HFF-Myc (cell line): Measurements from ENCODE around the gene BCO1.
"Not testable (repeated sequence)": the region's sequence is repeated elsewhere in the genome, so short reads cannot be mapped to it uniquely, and the experiment has no call there.

Experiments
- DNase-seq: peaks from one replicate; pipeline ENCODE4 v3.0.0-alpha.2; 2011; ENCODE audit warnings: low read depth; ENCODE audit errors: extremely low read depth
- H3K4me3 ChIP-seq: replicated peaks from 2 replicates; pipeline ENCODE4 v1.5.1; 2011; ENCODE audit warnings: low read depth, mild to moderate bottlenecking, control low read depth, low read length
- TF ChIP-seq, protein P1 (sequence below): IDR thresholded peaks from 2 replicates; pipeline ENCODE4 v1.5.1; 2012; ENCODE audit warnings: mild to moderate bottlenecking, low read depth, low read length, control low read depth; ENCODE audit errors: missing control alignments

The BCO1 gene

GRCh38 chr16:81216706-81217105 is 21.8 kb upstream of the BCO1 start:
- TF ChIP-seq, protein P1, sequence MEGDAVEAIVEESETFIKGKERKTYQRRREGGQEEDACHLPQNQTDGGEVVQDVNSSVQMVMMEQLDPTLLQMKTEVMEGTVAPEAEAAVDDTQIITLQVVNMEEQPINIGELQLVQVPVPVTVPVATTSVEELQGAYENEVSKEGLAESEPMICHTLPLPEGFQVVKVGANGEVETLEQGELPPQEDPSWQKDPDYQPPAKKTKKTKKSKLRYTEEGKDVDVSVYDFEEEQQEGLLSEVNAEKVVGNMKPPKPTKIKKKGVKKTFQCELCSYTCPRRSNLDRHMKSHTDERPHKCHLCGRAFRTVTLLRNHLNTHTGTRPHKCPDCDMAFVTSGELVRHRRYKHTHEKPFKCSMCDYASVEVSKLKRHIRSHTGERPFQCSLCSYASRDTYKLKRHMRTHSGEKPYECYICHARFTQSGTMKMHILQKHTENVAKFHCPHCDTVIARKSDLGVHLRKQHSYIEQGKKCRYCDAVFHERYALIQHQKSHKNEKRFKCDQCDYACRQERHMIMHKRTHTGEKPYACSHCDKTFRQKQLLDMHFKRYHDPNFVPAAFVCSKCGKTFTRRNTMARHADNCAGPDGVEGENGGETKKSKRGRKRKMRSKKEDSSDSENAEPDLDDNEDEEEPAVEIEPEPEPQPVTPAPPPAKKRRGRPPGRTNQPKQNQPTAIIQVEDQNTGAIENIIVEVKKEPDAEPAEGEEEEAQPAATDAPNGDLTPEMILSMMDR: no peak
- H3K4me3 ChIP-seq: no peak overlapping the region
- no peak for DNase-seq

DNA sequence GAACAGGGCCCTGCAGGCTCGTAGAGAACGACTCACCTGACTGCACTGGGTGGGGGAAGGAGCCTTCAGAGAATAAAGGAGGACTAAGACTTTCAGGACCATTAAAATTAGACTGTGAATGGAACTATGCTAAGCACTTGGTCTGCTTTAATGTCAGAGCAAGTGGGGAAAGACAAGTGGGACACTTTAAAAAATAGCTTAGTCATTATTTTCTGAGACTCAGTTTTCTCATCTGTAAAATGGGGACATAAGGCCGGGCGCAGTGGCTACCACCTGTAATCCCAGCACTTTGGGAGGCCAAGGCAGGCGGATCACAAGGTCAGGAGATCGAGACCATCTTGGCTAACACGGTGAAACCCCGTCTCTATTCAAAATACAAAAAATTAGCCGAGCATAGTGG is 19.3 kb upstream of the BCO1 start:
- H3K4me3 ChIP-seq: no peak overlapping the region
- DNase-seq: no peak
- TF ChIP-seq, protein P1: no peak

DNA sequence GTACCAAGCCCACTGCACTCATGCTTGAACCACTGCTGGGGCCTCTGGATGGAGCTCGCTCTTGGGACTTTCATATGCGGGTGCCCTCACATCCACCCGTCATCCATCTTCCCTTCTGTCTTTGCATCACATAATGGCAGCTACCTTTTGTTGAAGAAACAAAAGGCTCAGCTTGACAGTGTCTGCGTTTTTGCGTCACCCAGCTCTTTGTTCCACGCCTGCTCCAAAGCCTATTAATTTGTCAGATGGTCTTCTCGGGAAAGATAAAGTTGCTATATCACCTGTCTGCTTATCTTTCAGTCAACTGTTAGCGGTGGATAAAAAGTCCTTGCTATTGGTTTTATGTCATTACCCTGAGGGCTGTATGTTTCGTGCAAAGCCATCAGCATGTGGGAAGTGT is 18.1 kb upstream of the BCO1 start:
- DNase-seq: no peak

DNA sequence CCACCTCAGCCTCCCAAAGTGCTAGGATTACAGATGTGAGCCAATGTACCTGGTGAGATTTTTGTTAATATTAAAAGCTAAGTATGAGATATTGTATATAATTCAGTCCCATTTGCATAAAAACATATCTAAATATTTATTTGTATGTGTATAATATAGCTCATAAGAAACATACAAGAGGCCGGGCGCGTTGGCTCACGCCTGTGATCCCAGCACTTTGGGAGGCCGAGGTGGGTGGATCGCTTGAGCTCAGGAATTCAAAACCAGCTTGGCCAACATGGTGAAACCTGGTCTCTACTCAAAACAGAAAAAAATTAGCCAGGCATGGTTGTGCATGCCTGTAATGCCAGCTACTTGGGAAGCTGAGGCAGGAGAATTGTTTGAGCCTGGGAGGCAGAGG is 16.8 kb upstream of the BCO1 start:
- TF ChIP-seq, protein P1: no peak
- DNase-seq: no peak

More for the DNA sequence above, 18.1 kb upstream of the BCO1 start:
- no peak overlapping the region for H3K4me3 ChIP-seq
- TF ChIP-seq, protein P1: no peak

GRCh38 chr16:81224824-81225223 is 13.7 kb upstream of the BCO1 start:
- no peak overlapping the region for H3K4me3 ChIP-seq
- TF ChIP-seq, protein P1: no peak
- DNase-seq: no peak

More for the DNA sequence above, 16.8 kb upstream of the BCO1 start:
- H3K4me3 ChIP-seq: no peak overlapping the region

DNA sequence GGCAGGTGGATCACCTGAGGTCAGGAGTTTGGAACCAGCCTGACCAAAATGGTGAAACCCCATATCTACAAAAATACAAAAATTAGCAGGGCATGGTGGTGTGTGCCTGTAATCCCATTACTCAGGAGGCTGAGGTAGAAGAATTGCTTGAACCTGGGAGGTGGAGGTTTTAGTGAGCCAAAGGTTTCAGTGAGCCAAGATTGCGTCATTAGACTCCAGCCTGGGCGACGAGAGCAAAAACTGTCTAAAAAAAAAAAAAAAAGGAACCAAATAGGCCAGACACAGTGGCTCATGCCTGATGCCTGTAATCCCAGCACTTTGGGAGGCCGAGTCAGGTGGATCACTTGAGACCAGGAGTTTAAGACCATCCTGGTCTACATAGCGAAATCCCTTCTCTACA is 12.8 kb upstream of the BCO1 start:
- not testable (repeated sequence) for H3K4me3 ChIP-seq, DNase-seq

DNA sequence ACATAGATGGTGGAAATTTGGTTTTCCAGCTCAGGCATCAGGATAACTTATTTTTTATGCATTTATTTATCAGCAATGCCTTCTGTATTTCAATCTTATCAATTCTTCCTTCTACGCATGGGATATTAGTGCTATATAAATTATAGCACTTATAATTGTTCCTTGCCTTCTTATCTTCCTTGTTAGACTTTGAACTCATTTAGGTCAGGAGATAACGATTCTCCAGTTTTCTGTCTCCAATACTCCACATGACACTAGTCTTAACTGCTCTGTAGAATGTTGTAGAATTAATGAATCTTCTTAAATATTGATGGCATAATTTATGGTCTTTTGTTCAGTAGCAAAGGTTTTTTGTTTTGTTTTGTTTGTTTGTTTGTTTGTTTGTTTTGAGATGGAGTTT is 10.7 kb upstream of the BCO1 start:
- no peak for DNase-seq
- TF ChIP-seq, protein P1: no peak
- no peak overlapping the region for H3K4me3 ChIP-seq
